Measurements from ENCODE around the gene ZSWIM1.

ZSWIM1 gene

DNA sequence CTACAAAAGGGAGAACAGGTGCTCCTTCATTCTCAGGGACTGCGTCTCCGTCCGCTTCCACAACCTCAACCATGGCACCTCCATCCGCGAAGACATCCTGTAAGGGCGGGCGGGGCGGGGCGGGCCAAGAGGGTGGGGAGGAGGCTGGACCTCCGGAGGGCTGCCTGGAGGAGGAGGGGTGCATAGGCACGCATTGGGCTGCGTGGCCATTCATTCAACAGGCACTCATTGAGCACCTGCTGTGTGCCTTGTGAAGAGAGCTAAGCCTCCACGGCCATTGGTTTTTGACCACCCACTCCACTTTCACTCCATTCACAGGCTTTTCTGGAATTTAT, 23.2 kb upstream of the ZSWIM1 start:
- no peak for DNase-seq (ENCODE audit: low read depth in 1 of 2, low spot score in 1 of 2)
- Histone ChIP-seq H3K27ac (replicated peaks) (peak overlapping the region; percentile 77), H3K4me3 (replicated peaks; ENCODE audit: insufficient read depth, low read length) (peak overlapping the region; percentile 94), H3K27me3 (ENCODE audit: insufficient read depth, poor library complexity, severe bottlenecking) (no peaks in the 10 kb centered on the region)
- TF ChIP-seq, protein P1, sequence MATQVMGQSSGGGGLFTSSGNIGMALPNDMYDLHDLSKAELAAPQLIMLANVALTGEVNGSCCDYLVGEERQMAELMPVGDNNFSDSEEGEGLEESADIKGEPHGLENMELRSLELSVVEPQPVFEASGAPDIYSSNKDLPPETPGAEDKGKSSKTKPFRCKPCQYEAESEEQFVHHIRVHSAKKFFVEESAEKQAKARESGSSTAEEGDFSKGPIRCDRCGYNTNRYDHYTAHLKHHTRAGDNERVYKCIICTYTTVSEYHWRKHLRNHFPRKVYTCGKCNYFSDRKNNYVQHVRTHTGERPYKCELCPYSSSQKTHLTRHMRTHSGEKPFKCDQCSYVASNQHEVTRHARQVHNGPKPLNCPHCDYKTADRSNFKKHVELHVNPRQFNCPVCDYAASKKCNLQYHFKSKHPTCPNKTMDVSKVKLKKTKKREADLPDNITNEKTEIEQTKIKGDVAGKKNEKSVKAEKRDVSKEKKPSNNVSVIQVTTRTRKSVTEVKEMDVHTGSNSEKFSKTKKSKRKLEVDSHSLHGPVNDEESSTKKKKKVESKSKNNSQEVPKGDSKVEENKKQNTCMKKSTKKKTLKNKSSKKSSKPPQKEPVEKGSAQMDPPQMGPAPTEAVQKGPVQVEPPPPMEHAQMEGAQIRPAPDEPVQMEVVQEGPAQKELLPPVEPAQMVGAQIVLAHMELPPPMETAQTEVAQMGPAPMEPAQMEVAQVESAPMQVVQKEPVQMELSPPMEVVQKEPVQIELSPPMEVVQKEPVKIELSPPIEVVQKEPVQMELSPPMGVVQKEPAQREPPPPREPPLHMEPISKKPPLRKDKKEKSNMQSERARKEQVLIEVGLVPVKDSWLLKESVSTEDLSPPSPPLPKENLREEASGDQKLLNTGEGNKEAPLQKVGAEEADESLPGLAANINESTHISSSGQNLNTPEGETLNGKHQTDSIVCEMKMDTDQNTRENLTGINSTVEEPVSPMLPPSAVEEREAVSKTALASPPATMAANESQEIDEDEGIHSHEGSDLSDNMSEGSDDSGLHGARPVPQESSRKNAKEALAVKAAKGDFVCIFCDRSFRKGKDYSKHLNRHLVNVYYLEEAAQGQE (IDR thresholded peaks at IDR 0.05; ENCODE audit: insufficient replicate concordance, low read depth) = no peak
- TF ChIP-seq POLR2AphosphoS5 (IDR thresholded peaks at IDR 0.05; ENCODE audit: low read depth) = no peak
- TF ChIP-seq, protein P2, sequence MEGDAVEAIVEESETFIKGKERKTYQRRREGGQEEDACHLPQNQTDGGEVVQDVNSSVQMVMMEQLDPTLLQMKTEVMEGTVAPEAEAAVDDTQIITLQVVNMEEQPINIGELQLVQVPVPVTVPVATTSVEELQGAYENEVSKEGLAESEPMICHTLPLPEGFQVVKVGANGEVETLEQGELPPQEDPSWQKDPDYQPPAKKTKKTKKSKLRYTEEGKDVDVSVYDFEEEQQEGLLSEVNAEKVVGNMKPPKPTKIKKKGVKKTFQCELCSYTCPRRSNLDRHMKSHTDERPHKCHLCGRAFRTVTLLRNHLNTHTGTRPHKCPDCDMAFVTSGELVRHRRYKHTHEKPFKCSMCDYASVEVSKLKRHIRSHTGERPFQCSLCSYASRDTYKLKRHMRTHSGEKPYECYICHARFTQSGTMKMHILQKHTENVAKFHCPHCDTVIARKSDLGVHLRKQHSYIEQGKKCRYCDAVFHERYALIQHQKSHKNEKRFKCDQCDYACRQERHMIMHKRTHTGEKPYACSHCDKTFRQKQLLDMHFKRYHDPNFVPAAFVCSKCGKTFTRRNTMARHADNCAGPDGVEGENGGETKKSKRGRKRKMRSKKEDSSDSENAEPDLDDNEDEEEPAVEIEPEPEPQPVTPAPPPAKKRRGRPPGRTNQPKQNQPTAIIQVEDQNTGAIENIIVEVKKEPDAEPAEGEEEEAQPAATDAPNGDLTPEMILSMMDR (IDR thresholded peaks at IDR 0.05; ENCODE audit: insufficient read depth, low read length) = no peak

DNA sequence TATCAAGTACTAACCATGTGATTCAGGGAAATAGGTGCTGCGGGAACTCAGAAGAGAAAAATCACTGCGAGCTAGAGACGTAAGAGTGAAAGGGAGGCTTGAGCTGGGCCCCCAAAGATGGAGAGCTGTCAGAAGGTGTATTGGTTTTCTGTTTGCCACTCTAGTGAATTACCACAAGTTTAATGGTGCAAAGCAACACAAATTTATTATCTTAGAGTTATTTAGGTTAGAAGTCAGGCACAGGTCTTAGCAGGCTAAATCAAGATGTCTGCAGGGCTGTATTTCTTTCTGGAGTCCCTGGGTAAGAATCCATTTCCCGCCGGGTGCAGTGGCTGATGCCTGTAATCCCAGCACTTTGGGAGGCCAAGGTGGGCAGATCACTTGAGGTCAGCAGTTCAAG, 21.1 kb upstream of the ZSWIM1 start:
- TF ChIP-seq POLR2AphosphoS5 (IDR thresholded peaks at IDR 0.05; ENCODE audit: low read depth) (no peak), GABPA (IDR thresholded peaks at IDR 0.05; ENCODE audit: low read depth) (no peak), SPI1 (IDR thresholded peaks at IDR 0.05; ENCODE audit: borderline replicate concordance, low read depth) (no peak)
- TF ChIP-seq, protein P2 (IDR thresholded peaks at IDR 0.05; ENCODE audit: insufficient read depth, low read length) = no peak
- TF ChIP-seq, protein P1 (IDR thresholded peaks at IDR 0.05; ENCODE audit: insufficient replicate concordance, low read depth) = no peak
- no peak for DNase-seq (ENCODE audit: low read depth in 1 of 2, low spot score in 1 of 2)
- Histone ChIP-seq H3K27me3 (ENCODE audit: insufficient read depth, poor library complexity, severe bottlenecking) (no peaks in the 10 kb centered on the region), H3K4me3 (replicated peaks; ENCODE audit: insufficient read depth, low read length) (no peak overlapping the region), H3K27ac (replicated peaks) (no peak overlapping the region)

DNA sequence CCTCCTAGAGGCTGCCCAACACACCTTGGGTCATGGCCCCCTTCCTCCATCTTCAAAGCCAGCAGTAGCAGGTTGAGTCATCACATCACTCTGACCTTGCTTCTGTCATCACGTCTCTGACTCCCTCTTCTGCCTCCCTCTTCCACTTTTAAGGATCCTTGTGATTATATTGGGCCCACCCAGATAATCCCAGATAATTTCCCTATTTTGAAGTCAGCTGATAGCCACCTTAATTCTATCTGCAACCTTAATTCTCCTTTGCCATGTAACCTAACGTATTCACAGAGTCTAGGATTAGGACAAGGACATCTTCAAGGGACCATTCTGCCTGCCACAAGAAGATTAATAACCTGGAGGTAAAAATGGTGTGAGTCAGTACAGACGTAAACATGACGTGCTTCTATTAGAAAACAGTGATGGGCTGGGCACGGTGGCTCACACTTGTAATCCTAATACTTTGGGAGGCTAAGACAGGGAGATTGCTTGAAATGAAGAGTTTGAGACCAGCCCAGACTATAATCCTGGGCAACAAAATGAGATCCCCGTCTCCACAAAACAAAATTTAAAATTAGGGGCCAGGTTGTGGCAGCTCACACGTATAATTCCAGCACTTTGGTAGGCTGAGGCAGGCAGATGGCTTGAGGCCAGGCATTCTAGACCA, 20.3 kb upstream of the ZSWIM1 start:
- no peak overlapping the region for H3K27ac ChIP-seq (replicated peaks)

More for the DNA sequence above, 20.3 kb upstream of the ZSWIM1 start:
- no peak for DNase-seq (ENCODE audit: low read depth in 1 of 2, low spot score in 1 of 2)
- TF ChIP-seq, protein P2 (IDR thresholded peaks at IDR 0.05; ENCODE audit: insufficient read depth, low read length) = no peak
- TF ChIP-seq SPI1 (IDR thresholded peaks at IDR 0.05; ENCODE audit: borderline replicate concordance, low read depth) (no peak), POLR2AphosphoS5 (IDR thresholded peaks at IDR 0.05; ENCODE audit: low read depth) (no peak), GABPA (IDR thresholded peaks at IDR 0.05; ENCODE audit: low read depth) (no peak)
- TF ChIP-seq, protein P1 (IDR thresholded peaks at IDR 0.05; ENCODE audit: insufficient replicate concordance, low read depth) = no peak
- Histone ChIP-seq H3K4me3 (replicated peaks; ENCODE audit: insufficient read depth, low read length) (no peak overlapping the region), H3K27me3 (ENCODE audit: insufficient read depth, poor library complexity, severe bottlenecking) (no peaks in the 10 kb centered on the region)

Measured in HL-60 (cell line).